Stimulated activated CD4-positive, alpha-beta T cell treated with anti-CD3 and anti-CD28 coated beads, Interleukin-2, amount 100 ng/mL, for 4 hours (primary cell): ENCODE data around the gene FNDC3B.

Source experiments
- DNase-seq: peaks from one replicate; pipeline ENCODE4 v3.0.0-alpha.2; 2020; ENCODE audit warnings: low read depth

The FNDC3B gene

DNA sequence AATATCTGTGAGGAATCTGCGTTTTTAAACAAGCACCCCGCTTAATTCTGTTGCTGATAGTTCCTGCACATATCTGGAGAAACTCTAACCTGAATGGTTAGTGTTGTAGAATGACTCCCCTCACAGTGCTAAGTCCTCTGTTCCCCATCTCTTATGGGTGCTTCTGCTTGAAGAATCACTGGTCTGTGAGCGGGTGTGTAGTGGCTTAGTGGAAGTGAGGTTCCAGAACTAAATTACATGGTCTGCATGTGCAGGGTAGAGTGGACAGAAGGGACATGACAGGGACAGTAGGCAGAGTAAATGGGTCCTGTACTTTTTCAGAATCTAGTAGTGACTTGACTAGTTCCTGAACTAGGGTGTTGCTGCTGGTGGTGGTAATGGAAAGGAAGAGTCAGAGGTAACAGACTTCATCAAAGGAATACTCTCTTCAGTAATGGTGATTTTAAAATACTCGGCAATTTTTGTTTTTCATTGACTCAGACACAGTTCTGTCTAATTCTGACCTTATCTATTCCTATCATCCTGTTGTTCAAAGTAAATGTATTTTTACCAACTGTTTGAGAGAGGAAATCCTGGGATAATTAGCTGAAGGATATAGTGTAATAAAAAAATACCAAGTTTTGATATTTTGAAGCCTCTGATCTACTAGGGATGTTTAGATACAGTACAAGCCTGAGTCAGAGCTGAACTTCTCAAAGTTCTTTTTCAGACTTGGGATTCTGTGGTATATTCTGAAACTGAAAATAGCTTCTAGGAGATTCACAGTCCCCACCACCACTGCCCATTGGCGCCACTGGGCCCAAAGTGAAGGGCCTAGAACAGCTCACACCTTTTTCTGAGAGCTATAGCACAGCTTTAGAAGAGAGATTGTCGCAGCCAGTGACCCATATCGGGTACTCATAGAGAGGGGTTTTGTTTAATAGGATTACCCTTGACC is 55.5 kb downstream of the FNDC3B start:
- no peak for DNase-seq

DNA sequence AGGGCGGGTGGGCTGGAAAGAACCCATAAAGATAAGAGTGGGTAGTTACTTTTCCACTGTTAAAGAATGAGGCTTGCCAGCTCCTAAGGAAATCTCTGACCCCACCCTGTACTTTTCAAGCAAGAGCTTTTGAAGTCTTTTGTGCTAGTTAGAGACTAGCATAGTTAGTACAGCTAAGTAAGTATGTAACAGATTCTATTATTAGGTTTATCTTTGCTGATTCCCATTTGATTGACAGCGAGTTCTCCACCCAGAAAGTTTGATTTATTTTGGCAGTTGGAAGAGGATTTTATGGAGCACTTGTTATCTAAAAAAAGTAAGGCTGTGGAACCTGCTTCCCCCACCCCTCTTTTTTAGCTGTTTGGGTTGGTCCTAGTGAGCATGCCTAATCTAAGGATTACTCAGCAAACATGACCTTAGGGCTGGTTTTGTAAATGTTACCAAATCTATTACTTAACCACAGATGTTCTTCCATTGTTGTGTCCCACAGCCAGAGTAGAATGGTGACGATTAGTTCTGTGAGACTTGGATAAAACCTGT is 57.6 kb downstream of the FNDC3B start:
- no peak for DNase-seq

DNA sequence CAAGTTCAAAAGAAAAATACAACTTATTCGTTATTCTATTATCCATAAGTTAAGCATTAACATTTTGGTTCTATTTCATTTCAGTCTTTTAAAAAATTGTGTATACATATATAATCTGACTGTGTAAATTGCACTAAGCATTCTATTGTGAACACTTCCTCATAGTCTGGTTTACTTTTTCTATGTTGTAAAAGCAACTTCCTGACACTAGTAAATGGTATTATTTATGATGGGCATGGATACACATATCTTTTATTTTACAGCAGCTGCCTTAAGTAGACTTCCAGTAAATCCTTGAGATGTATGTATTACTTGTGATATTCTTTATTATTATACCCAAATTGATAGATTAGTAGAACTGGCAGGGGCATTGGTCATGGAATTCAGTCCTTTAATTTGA is 58.2 kb downstream of the FNDC3B start:
- no peak for DNase-seq

DNA sequence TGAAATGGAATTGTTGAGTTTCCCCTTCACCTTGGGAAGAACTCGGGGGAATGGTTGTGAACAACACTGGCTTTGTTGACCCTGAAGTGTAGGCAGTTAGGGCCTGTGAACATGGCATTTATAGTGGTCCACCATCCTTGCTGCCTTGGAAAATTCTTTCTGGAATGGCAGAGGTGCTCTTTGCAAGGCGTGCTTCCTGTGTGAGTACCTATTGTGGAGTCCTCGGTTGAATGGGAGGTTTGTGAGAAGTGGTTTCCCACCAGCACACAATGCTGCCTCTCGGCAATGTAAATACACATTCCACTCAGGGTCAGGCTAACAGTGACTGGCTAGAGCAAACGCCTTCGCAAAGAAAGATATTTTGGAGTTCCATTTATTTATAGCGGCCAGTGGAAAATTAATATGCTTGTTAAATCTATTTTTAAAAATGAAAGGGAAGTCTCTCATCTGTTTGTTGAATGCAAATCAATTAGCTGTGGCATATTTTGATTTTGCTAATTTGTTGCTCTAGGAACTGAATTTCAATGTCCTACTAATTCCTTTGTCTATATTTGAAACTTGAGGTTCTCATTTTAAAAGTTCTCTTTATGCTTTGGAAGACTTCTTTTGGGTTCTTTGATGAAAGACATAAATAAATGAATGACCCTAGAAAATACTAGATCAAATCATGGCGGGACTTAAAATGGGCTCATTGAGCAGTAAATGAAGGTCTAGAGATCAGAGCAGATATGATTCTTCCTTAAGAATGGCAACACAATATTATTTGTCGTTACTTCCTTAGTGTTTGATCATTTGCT is 59.5 kb downstream of the FNDC3B start:
- DNase-seq = no peak

DNA sequence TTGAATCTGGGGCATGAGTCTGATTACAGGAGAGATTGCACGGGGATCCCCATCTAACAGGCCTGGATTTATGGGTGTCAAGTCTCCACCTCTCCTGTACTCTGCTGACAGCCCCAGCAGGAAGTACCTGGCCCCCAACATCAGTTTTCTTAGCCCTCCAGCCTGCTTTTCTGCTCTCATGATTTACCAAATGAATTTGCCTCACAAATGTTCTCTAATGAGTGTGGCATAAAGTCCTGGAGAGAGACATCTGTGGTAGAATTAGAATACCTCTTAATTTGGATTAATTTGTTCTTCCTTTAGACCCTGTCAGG is 60.1 kb downstream of the FNDC3B start:
- no peak for DNase-seq

DNA sequence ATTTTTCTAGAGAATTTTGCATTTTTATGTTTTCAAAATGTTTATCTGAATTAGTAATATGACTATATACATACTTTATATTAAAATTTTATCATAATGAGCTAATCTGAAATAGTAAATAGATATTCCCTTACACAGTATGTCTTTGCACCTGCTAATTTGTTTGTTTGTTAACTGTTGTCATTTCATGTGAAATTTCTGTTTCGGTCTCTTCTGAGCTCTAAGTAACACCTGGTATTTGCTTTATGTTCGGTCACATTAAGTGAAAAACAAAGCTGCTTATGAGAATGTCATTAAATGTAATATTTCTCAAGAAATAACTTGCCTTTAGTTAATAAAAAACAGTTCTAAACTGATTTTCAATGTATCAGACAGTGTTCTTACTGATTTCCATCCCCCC is 61.1 kb downstream of the FNDC3B start:
- no peak for DNase-seq

DNA sequence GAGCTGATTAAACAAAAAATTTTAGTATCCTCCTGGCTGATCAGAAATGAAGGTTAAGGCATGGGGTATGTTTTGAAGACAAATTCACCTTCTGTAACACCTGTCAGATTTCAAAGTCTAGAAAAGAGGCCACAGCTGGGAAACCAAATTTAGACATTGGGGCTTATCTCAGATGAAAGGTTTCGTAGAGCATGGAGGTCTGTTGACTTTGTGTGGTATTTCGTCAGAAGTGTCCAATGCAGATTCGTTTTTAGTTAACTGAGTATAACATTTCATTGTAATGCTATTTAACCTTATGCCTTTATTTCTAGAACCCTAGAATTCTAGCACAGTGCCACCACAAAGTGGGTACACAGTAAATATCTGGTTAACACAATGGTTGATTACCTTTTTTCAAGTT is 61.7 kb downstream of the FNDC3B start:
- DNase-seq = no peak

DNA sequence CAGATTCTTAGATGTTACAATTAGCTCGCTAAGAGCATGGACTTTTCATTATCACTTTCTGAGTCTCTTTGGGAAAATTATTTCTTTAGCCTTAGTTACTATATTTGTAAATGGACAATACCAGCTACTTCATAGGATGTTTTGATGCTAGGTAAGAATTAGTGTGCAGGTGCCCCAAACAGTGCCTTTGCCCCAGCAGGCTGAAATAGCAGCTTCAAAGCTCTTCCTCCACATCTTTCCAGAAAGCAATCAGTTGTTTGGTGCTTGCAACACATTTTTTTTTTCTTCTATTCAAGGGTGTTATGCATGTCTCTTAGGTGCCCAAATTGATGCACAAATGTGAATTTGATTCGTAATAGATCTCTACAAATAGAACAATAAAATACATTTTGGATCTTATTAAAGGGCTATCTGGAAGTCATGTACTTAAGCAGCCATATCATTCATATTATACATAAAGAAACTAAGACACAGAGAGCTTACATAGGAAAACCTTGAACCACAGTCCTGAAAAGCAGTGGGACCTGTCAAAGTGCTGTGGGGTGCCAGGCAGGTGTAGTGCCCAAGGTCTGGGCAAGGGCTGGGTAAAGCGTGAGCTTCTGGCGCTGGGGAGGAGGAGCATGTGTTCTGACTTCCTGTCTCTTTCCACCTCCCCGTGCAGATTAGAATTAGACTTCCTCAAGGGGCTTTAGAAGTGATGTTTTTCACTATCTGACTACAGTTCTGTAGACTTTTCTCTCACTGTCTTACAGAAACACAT is 62.9 kb downstream of the FNDC3B start:
- DNase-seq = peak; percentile 18

DNA sequence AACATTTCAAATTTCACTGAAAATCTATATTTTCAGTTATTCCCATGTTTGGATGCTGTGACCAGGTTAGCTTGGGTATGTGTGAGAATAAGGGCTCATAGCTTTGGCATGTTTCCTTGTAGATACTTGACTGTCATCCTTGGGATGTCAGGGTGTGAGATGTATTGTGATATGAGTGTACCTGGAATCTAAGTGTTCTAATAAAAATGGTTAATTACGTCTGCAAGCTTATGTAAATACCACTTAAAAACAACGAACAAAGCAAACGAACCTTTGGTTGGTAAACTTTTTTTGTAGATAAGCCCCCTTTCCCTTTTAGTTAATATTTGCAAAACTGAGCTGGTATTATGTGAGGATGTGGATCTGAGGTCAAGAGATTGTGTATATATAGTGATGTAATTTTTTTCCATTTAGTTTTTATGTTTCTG is 63.5 kb downstream of the FNDC3B start:
- DNase-seq = no peak

DNA sequence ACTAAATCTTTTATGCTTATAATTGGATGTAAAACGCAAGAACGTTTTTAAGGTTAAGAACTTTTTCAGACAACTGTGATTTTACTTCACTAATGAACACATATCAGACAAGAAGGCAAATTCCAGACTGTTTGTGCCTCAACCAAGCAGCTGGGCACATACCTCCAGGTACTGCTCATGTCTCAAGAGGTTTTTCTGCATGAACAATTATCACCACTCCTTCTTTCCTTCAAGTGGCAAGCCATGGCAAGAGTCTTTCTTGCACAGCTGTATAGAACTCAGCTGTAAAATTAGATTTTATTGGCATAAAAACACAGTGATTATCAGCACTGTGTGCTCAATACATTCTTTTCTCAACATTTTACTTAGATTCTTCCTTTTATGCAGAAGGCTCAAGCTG is 64.3 kb downstream of the FNDC3B start:
- no peak for DNase-seq

DNA sequence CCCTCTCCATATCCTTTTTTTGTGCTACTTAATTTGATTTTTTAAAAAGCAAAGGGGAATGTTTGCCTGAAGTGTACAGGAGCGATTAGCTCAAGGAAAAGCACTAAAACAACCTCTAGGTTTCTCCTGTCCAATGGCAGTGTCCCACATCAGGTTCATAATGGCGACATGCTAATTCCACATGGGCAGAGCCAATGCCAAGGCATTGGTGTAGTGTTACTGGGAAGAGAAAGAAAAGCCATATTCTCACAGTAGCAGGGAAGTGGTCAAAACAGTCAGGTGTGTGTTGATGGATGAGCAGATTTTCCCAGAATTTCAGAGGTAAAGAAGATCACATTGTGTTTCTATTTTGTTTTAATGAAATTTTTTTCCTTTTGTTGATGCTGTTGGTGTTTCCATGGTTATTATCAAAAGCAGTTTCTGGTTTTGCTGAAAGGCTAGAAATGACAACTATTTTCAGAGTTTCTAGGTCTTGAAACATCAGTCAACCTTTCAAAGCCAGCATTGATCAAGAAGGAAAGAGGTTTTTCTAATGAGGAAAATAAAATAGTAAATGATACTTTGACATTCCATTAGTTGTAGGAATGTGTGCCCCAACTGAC is 65.2 kb downstream of the FNDC3B start:
- DNase-seq = no peak

DNA sequence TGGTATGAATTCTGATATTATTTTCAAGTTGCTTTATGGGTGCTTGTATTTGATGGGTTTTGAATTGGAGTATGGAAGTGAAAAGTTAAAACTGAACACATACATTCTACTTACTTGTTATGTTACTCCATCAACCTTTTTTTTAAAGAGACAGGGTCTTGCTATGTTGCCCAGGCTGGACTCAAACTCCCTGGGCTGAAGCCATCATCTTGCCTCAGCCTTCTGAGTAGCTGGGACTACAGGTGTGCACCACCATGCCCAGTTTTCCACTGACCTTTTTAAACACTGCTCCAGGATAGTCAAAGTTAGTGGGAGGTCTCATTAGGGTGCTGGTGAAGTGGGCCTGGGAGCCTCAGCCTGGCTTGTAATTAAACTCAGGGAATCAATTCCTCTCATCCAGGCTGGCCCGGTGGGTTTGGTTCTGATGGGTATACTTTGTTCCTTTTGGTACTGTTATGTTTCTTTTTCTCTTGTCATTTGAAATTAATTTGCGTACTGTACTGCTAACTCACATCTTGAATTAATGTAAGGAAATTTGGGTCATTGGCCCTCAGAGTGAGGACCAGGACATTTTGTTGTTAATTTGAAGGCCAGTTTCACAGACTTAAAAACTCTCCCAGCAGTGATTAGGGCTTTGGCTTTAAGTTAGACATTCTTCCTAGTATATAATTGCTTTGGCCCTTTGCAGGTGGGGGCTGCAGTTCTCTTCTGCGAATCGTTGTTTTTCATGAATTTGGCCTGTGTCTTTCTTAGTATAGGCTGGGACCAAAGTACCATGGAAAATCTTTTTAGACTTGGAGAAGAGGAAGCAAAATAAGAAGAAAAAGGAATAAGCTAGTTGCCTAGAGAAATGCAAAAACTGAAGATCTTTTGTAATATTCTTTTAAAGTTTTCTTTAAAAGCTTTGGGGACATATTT is 66.9 kb downstream of the FNDC3B start:
- no peak for DNase-seq

DNA sequence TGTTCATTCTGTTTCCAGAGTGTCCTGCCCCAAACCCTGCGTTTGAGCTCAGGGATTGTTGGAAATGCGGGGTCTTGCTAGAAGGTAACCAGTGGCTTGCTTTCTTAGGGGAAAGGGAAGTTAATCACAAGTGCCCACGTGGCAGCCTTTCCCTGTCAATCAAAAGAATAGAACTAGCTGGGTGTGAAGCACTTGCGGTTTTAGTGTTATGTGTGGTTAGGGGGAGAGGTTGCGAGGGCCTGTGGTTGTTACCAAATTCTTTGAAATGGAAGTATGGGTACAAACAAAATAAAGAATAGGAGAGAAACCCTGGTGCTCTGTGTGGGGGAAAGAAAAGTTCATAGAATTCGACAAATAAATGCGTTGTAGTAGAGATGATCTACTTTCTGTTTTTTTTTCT is 67.6 kb downstream of the FNDC3B start:
- peak; percentile 49 for DNase-seq

DNA sequence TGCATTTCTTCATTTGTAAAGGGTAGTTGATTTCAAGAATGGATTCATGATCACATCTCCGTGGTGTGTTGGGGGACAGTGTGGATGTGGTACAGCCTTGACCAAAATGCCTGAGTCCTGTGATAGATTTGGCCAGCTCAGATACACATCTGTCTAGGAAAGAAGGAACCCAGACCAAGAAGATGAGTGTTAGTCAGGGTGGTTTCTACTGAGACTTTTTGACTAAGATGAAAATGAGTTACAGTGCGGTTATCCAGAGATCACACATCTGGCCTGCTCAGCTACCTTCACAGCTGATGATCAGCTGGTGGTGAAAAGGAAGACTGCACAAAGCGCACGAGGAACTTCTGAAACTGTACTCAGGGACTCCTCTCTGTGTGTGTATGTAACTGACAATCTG is 68.0 kb downstream of the FNDC3B start:
- DNase-seq = peak; percentile 31

DNA sequence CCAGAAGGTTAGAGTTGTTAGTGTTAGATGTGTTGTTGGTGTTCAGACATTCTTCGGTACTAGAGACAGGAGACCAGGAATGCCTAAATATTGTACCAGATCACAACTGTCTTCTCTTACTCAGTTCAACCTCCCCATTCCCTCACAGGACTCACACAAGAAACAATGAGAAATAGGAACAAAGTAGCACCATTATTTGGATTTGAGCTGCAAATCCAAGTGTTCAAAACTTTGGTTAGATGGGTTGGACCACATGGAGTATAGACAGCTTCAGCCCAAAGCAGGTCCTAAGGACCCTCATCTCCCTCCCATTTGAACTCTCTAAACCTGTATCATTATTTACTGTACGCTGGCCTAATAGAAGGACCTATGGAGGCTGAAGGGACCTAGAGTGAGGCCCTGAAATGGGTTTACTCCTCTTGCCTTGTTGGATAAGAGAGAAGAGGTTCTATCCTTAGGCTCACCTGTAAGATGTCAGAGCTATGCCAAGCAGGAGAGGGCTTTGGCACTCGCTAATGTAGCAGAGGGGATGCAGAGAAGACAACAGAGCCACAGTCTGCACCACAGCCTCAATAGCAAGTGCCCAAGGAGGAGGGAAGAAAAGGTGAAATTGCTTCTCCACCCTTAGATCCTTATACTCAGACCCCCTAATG is 70.9 kb downstream of the FNDC3B start:
- no peak for DNase-seq

DNA sequence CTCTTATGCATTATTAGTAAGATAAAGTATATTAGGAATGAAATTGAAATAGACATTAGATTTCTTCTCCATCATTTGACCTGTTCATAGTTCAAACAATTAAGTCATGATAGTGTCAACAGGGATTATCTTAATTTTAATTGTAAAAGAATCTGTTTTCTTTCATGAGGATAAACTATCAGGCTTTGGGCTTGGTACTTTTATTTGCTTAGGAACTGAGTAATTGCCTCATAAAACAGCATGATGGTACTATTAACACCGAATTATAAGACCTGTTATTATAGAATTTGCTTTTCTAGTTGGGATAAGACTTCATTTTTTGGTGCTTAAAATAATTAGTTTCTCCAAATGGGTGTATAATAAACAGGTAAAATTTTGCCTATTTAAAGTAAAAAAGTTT is 71.8 kb downstream of the FNDC3B start:
- no peak for DNase-seq

DNA sequence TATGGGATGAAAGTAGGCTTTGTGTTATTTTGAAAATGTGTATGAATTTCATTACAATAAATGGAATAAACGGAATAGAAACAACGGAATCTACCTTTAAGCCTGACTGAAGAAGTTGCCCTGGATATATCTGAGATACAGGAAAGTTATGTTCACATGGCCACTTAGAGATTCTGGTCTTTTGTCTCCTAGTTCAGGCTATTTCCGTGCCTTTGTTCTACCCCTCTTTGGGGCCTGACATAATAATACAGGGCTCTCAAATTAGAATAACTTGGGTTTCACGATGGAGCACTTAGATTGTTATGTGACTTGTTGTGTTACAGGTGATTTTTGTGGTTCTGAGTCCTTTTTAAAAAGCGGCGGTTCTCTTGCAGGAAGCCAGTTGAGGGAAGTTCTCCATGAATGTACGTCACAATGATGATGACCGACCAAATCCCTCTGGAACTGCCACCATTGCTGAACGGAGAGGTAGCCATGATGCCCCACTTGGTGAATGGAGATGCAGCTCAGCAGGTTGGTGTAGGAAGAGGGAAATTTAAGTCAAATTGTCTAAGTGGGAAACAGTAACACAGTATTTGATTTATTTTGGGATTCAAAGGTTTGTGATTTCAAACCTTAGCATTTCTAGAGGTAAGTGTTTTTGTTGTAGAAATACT is 72.8 kb downstream of the FNDC3B start:
- DNase-seq = no peak

DNA sequence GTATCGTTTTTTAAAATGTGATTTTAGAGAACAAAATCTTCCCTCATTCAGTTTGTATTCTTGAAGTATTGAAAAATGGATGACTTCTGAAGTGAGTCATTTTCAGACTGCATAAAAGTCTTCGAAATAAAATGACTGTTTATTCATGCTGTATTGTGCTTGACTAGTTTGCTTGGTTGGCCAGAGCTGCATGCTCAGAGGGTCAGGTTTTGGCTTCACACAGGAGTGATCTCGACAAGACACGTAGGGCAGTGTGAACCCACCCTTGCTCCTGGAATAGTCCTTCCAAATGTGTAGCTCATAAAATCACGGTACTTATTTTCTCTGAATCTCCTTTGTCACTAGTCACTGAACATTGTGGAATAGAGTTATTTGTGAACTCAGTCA is 73.3 kb downstream of the FNDC3B start:
- no peak for DNase-seq

DNA sequence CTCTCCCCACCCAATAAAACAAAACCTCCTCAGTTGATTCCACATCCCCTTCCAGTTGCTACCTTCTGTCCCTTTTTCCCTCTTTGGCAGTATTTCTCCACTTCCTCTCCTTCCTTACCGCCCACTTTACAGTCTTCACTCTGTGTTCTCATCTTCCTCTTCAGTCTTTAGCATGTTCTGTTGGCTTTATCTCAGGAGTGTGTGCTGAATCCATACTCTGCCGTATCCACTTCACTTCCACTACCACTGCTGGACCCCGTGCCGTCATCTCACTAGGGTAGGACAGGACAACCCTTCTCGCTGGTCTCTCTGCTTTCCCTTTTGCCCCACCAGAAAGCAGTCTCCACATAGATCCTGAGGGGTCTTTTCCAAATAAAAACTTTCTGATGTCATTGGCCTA is 74.3 kb downstream of the FNDC3B start:
- DNase-seq = no peak

DNA sequence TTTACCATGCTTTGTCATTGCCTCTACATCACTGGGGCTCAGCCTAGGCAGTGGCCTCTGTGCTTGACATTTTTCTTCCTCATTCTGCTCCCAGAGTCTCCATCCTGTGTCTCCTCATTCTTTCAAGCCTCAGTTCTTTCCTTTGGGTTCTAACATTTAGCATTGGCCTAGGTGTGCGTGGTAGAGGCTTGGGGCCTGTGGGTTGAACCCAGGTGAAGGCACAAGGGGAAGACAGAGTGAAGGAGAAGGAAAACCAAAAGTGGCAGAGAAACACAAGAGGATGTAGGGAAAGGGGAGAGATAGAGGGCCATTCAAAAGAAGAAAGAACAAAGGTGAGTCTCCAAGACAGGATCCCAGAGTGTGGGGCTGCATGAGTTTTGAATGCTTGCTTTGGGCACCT is 75.7 kb downstream of the FNDC3B start:
- DNase-seq = no peak
